Breast epithelium (tissue), 3 donors: ENCODE data around the gene HJURP.

Experiments used
- CTCF ChIP-seq, 3 donors: fragments of 450-650 bp; IDR thresholded peaks; one replicate each; pipeline ENCODE4 v1.5.1; 2016 to 2017; ENCODE audit warnings: antibody characterized with exemption in 3 of 3, mild to moderate bottlenecking in 3 of 3, moderate library complexity in 3 of 3
- POLR2A ChIP-seq: fragments of 450-650 bp; IDR thresholded peaks from one replicate; pipeline ENCODE4 v1.6.1; 2016; ENCODE audit warnings: antibody characterized with exemption, mild to moderate bottlenecking, moderate library complexity

- no peak for TF ChIP-seq CTCF (IDR thresholded peaks at IDR 0.05)
- no peak for TF ChIP-seq POLR2A
Measured at GRCh38 chr2:233801357-233802131, 52.8 kb downstream of the HJURP start.
